ENCODE results near the gene CDH10.

CDH10 gene

DNA sequence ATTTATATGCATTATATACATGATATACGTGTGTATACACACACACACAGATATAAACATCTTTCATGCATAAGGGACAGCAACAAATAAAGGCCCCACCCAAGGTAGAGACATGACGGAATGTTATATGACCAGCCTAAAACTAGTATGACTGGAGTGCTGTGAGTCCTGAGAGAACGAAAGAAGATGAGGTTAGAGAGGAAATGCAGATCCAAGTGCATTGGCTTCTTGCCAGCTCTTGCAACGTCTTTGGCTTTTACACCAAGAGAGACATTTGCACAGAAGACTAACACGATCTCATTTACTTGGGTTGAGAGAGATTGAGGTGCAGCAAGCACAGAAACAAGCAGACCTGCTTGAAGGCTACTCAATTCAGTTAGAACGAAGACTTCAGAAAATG, 23.0 kb downstream of the CDH10 start:
- TF ChIP-seq ARNTL (CRISPR knock-in tag; IDR thresholded peaks at IDR 0.05; ENCODE audit: borderline replicate concordance, low read depth) (no peak), ISL1 (CRISPR knock-in tag; IDR thresholded peaks at IDR 0.05) (no peak), RARB (CRISPR knock-in tag; IDR thresholded peaks at IDR 0.05) (no peak), ESRRG (CRISPR knock-in tag; IDR thresholded peaks at IDR 0.05) (no peak), TCF4 (CRISPR knock-in tag; IDR thresholded peaks at IDR 0.05; ENCODE audit: borderline replicate concordance) (no peak), ZFP3 (CRISPR knock-in tag; IDR thresholded peaks at IDR 0.05) (no peak), BACH2 (CRISPR knock-in tag; IDR thresholded peaks at IDR 0.05; ENCODE audit: borderline replicate concordance) (no peak), ZFP30 (CRISPR knock-in tag; IDR thresholded peaks at IDR 0.05) (no peak), ZNF70 (CRISPR knock-in tag; IDR thresholded peaks at IDR 0.05) (no peak), SNAI2 (CRISPR knock-in tag; IDR thresholded peaks at IDR 0.05) (no peak), PPARA (CRISPR knock-in tag; IDR thresholded peaks at IDR 0.05; ENCODE audit: borderline replicate concordance) (no peak), TOX (CRISPR knock-in tag; IDR thresholded peaks at IDR 0.05; ENCODE audit: borderline replicate concordance) (no peak), ZNF565 (CRISPR knock-in tag; conservative IDR thresholded peaks at IDR 0.05; ENCODE audit: low read depth) (no peak), ZNF8 (CRISPR knock-in tag; IDR thresholded peaks at IDR 0.05) (no peak), ZC3H10 (CRISPR knock-in tag; IDR thresholded peaks at IDR 0.05) (no peak)
- TF ChIP-seq, protein P1, sequence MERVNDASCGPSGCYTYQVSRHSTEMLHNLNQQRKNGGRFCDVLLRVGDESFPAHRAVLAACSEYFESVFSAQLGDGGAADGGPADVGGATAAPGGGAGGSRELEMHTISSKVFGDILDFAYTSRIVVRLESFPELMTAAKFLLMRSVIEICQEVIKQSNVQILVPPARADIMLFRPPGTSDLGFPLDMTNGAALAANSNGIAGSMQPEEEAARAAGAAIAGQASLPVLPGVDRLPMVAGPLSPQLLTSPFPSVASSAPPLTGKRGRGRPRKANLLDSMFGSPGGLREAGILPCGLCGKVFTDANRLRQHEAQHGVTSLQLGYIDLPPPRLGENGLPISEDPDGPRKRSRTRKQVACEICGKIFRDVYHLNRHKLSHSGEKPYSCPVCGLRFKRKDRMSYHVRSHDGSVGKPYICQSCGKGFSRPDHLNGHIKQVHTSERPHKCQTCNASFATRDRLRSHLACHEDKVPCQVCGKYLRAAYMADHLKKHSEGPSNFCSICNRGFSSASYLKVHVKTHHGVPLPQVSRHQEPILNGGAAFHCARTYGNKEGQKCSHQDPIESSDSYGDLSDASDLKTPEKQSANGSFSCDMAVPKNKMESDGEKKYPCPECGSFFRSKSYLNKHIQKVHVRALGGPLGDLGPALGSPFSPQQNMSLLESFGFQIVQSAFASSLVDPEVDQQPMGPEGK (CRISPR knock-in tag; IDR thresholded peaks at IDR 0.05; ENCODE audit: borderline replicate concordance) = no peak
- TF ChIP-seq, protein P2, sequence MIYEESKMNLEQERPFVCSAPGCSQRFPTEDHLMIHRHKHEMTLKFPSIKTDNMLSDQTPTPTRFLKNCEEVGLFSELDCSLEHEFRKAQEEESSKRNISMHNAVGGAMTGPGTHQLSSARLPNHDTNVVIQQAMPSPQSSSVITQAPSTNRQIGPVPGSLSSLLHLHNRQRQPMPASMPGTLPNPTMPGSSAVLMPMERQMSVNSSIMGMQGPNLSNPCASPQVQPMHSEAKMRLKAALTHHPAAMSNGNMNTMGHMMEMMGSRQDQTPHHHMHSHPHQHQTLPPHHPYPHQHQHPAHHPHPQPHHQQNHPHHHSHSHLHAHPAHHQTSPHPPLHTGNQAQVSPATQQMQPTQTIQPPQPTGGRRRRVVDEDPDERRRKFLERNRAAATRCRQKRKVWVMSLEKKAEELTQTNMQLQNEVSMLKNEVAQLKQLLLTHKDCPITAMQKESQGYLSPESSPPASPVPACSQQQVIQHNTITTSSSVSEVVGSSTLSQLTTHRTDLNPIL (CRISPR knock-in tag; IDR thresholded peaks at IDR 0.05; ENCODE audit: low read depth) = no peak
- TF ChIP-seq, protein P3, sequence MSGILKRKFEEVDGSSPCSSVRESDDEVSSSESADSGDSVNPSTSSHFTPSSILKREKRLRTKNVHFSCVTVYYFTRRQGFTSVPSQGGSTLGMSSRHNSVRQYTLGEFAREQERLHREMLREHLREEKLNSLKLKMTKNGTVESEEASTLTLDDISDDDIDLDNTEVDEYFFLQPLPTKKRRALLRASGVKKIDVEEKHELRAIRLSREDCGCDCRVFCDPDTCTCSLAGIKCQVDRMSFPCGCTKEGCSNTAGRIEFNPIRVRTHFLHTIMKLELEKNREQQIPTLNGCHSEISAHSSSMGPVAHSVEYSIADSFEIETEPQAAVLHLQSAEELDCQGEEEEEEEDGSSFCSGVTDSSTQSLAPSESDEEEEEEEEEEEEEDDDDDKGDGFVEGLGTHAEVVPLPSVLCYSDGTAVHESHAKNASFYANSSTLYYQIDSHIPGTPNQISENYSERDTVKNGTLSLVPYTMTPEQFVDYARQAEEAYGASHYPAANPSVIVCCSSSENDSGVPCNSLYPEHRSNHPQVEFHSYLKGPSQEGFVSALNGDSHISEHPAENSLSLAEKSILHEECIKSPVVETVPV (CRISPR knock-in tag; IDR thresholded peaks at IDR 0.05) = no peak
- TF ChIP-seq, protein P4, sequence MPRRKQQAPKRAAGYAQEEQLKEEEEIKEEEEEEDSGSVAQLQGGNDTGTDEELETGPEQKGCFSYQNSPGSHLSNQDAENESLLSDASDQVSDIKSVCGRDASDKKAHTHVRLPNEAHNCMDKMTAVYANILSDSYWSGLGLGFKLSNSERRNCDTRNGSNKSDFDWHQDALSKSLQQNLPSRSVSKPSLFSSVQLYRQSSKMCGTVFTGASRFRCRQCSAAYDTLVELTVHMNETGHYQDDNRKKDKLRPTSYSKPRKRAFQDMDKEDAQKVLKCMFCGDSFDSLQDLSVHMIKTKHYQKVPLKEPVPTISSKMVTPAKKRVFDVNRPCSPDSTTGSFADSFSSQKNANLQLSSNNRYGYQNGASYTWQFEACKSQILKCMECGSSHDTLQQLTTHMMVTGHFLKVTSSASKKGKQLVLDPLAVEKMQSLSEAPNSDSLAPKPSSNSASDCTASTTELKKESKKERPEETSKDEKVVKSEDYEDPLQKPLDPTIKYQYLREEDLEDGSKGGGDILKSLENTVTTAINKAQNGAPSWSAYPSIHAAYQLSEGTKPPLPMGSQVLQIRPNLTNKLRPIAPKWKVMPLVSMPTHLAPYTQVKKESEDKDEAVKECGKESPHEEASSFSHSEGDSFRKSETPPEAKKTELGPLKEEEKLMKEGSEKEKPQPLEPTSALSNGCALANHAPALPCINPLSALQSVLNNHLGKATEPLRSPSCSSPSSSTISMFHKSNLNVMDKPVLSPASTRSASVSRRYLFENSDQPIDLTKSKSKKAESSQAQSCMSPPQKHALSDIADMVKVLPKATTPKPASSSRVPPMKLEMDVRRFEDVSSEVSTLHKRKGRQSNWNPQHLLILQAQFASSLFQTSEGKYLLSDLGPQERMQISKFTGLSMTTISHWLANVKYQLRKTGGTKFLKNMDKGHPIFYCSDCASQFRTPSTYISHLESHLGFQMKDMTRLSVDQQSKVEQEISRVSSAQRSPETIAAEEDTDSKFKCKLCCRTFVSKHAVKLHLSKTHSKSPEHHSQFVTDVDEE (CRISPR knock-in tag; IDR thresholded peaks at IDR 0.05) = no peak
- no peak for ATAC-seq

DNA sequence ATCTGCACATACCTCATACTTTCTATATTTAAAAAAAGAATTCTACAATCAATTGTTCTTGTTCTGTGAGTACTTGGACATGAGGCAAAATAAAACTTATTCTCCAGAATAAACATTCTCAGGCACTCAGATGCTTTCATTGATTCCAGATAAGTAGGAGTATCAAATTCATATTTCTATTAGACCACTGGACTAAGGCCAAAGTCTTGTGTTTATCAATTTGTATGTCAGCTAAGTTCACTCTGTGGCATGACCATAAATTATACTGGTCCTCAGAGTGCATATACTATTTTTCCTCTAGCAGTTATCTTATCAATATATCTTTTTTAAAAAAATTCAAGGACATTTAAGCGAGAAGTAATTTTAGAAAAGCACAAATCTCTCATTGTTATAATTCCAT, 28.2 kb downstream of the CDH10 start:
- ATAC-seq = no peak
- no peak for TF ChIP-seq OSR1 (CRISPR knock-in tag; IDR thresholded peaks at IDR 0.05)
- TF ChIP-seq ZC3H10 (CRISPR knock-in tag; IDR thresholded peaks at IDR 0.05) = no peak
- TF ChIP-seq, protein P2 (CRISPR knock-in tag; IDR thresholded peaks at IDR 0.05; ENCODE audit: low read depth) = no peak
- TF ChIP-seq ZFP3 (CRISPR knock-in tag; IDR thresholded peaks at IDR 0.05) = no peak
- TF ChIP-seq, protein P5, sequence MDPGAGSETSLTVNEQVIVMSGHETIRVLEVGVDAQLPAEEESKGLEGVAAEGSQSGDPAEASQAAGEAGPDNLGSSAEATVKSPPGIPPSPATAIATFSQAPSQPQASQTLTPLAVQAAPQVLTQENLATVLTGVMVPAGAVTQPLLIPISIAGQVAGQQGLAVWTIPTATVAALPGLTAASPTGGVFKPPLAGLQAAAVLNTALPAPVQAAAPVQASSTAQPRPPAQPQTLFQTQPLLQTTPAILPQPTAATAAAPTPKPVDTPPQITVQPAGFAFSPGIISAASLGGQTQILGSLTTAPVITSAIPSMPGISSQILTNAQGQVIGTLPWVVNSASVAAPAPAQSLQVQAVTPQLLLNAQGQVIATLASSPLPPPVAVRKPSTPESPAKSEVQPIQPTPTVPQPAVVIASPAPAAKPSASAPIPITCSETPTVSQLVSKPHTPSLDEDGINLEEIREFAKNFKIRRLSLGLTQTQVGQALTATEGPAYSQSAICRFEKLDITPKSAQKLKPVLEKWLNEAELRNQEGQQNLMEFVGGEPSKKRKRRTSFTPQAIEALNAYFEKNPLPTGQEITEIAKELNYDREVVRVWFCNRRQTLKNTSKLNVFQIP (CRISPR knock-in tag; IDR thresholded peaks at IDR 0.05; ENCODE audit: borderline replicate concordance, low read depth) = no peak
- no peak for TF ChIP-seq ESRRG (CRISPR knock-in tag; IDR thresholded peaks at IDR 0.05)
- TF ChIP-seq ZFP30 (CRISPR knock-in tag; IDR thresholded peaks at IDR 0.05) = no peak
- no peak for TF ChIP-seq RARB (CRISPR knock-in tag; IDR thresholded peaks at IDR 0.05)
- TF ChIP-seq, protein P4 (CRISPR knock-in tag; IDR thresholded peaks at IDR 0.05) = no peak
- TF ChIP-seq, protein P1 (CRISPR knock-in tag; IDR thresholded peaks at IDR 0.05; ENCODE audit: borderline replicate concordance) = no peak
